HG02571 (cell line): ENCODE results near the gene RSPH9.
"Not testable (repeated sequence)": the region's sequence is repeated elsewhere in the genome, so short reads cannot be mapped to it uniquely, and the experiment has no call there.

Source experiments
- ATAC-seq: cut with Tn5 transposase; IDR thresholded peaks from one replicate; pipeline ENCODE4 v1.9.1; 2021; ENCODE audit warnings: mild to moderate bottlenecking, moderate library complexity; ENCODE audit not compliant: unreplicated experiment

Gene RSPH9

DNA sequence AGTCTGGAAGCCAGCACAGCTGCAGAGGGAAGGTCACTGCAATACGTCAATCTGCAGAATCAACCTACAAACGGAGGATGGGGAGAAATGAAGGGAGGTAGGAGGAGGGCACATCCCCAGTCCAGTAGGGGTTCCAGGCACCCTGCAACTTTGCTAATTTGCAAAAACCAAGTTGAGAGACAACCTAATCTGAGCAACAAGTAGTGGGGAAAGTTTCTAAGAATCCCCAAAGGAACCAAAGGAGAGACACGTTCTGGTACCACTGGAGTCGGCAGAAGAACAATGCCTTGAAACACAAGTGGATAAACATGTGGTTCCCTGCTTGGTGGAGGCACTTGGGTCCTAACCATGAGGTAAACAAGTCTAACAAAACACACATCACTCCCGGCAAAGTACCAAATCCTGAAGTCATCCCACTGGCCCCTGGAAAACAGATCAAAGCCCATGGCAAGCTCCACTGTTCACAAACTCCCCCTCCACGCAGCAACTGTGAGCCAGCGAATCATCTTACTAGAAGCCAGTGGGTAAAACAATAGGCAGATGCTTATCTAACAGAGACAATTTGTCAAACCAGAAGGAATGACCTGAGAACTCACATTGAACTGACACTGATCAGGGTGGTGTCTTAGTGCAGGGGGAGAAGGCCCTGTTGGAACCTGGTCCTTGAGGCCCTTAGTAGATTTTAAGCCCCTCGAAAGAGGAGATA lies 38.0 kb downstream of the RSPH9 start:
- no peak for ATAC-seq

DNA sequence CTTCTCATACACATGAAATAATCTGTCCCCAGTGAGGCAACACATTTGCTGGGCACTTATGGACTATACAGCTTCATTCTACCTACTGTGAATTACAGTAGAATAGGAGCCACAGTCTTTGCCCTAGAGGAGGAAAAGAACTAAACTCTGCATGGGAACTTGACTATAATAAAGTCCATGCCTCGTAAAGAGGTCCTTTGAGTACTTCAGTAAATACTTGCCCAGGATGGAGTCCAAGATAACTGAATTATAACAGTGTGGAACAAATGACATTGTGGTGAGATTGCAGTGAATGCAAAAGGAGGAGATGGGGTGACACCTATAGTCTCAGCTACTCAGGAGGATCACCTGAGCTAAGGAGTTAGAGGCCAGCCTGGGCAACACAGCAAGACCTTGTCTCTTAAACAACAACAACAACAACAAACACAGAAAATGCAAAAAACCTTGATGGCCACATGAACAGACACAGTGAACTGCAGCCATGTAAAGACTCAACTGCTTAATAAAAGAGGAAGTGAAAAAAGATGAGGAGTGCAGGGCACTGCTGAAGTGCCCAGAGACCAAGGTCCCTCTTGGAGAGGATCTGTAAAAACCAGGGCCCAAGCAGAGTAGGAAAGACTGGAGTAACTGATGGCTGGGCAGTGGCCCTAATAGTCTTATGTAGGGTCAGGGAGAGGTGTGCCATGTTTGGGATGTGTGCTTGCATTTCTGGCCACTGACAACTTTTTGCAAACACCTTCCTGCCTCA lies 39.0 kb downstream of the RSPH9 start:
- peak; percentile 60 for ATAC-seq

DNA sequence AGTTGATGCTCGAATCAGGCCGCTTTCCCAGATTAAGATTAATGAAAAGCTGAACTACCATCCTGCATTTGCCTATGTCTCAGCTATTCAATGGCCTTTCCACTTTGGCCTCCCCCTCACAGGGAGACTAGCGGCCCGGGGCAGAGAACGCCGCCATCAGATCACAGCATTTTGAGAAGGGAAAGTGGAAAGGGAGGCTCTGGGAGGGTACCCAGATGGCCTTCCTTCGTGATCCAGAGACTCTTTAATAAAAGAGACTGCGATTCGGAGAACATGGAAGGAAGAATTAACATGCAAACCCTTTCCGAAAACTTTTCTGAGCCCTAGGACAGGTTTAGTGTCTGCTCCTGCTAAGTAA lies 42.2 kb downstream of the RSPH9 start:
- no peak for ATAC-seq

DNA sequence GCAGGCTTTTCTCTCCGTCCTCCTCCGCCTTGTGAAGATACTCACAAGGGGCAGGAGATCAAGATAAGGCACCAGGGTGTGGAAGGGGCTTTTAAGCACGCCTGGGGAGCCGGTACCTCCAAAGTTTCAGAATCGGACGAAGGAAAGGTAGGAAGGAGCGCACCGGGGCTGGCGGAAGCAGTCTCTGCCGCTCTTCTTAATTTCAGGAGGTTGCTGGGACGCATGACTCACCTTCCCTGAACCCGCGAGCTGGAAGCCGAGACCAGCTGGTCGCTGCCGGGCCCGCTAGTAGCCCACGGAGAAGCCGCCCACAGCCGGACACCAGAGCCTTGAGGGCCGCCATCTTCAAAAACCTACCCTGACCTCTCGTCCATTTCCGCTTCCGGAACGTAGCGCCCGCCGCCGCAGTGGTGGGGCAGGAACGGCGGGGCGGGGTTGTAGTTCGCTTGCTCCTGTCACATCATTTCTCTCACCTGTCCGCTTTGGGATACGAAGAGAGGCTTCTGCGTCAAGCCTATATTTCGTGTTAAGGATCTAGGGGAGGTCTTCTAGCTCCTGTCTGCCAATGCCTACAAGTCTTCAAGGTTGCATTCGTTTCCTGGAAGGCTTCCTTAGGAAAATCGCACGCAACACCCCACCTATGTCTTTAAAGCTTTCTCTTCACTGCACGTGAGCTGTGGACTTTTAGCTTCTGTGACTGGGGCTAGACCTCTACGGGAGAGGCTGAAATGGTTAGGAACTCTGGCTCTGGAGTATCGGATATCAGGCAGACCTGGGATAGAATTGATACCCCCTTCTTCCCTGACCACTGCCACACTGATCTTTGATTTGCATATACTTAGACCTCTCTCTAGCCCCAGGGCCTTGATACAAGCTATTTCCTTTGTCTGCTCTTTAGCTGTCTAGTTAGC lies 42.9 kb downstream of the RSPH9 start, which contains the start of gene MRPS18A:
TSS of gene MRPS18A (minus strand) at position 355 of the 911 bp plus-strand sequence. CDS start at position 343, 12 bp downstream.
- ATAC-seq, result peak; percentile 87

DNA sequence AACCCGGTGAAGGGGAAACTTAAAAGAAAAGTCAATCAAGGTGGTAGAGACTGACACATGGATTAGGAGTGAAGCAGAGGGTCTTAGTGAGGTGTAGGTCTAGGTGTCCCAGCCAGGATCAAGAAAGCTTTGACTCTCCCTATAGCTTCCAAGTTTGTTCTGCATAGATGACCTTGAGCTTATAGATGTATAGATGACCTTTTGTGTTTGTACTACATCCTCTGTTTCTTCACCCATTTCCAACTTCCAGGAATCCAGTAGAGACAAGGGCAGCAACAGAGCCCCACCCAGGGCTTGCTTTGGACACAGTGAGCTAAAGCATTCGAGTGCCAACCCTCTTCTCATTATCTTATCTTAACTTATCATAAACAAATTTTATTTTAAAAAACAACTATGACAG lies 44.6 kb downstream of the RSPH9 start:
- no peak for ATAC-seq

DNA sequence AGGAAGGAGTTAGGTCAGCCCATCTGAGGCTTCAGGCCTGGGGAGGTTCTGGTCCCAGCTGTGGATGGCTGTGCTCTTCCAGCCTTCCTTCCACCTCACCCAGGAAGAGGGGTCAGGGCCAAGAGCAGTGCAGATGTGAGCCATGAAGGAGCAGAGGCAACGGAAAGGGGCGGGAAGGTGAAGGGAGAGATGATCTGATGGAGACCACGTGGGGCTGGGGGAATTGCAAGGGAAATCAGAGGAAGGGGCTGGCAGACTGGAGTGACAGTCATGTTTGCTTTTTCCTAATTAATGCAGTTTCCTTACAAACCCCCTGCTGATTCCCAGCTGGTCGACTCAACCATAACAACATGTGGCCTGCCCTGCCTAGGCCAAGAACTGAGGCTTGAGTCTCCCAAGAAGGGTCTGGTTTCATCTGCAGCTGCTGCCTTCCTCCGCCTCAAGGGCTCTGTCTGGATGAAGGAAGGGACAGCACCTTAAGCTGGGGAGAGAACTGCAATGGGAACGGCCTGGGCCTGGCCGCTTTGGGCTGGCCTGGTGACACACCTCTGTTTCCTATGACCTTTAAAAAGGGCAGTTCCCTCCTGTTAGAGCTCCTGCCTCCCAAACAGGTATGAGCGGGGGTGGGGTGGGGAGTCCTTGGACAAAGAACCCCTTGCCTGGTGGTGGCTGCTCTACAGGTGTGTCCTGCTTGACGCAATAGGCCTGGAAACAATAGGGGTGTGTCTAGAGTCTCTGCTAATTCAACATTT lies 50.6 kb downstream of the RSPH9 start:
- ATAC-seq, result no peak

DNA sequence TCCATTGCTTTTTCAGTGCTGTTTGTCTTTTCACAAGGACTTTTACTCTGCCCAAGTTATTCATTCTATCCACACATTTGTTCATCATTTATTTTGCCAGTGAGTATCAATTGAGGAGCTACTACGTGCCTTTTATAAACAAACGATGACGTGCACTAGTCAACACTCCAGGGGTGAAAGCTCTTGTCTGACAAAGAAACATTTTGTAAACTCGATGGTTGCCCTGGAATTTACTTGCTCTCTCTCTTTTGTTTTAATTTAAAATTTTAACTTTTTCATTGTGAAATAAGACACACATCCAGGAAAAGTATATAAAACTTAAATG lies 51.1 kb downstream of the RSPH9 start:
- no peak for ATAC-seq

DNA sequence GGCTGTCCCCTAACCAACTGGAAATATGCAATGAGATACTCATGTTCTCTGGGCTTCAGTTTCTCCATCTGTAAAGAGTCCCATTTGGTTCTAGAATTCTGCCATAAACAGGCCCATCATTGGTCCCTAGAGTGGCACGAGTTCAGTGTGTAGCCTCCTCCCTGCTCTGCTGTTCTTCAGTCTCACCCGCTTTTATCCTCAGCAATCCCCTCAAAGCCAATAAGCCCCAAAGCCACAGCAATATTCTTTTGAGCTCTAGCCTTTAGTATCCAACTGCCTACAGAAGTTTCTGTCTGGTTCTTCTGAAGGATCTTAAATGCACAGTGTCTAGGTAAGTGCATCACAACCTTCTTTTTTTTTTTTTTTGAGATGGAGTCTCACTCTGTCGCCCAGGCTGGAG lies 52.6 kb downstream of the RSPH9 start:
- no peak for ATAC-seq

DNA sequence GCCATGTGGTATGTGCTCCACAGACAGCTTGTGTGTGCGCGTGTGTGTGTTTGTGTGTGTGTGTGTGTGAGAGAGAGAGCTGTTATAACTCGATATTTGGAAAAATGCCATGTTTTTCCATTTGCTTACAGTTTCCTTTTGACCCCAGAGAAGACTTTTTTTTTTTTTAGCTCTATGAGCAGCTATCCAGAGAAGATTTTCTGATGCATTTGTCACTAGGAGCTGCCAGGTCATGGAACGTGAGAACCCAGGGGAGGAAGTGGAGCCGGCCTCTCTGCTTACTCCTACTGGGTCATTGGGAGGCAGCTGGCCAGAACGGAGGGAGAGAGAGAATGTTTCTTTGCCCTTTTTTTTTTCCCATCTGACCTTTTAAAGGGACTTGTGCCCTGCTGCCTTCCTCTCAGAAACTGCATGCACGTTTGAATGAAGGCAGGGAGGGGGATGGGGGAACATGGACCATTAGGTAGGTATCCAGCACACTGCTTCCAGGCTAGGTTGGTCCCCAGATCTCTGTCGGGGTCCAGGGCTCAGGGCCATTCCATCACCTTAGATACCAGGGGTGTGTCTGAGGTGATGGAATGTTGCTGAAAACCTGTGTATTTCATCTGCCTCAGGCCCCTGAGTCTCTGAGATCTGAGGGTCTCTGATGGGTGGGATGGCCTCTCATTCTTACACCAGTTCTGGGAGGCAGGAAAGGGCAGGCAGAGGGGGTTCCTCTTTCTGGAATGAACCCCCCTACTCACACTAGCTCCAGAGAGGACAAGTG lies 53.9 kb downstream of the RSPH9 start:
- no peak for ATAC-seq

DNA sequence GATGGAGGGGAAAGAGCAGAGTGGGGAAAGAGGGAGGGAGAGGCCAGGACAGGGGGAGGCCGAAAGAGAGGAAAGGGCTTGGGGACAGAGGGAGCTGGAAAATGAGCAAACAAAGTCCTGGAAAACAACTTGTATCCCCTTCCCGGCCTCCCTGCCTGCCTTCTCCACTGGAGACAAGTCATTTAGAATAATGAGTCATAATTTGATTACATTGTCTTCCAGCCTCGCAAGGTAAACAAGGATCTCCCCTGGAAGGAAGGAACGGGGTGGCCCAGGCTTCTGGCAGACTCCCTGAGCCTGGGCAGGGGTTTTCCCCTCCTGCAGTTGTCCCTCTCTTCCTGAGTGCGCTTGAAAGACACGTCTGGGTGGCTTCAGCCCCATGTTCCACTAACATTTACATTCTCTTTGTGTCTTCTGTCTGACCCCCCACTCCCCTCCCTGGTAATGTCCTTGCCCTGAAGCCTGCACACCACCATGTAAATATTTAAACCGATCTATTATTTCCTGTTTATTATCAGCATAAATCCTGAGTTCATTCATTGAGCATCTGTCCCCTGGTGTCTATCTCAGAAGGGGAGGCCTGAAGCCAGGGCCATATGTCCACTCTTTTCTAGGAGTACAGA lies 54.8 kb downstream of the RSPH9 start:
- ATAC-seq, result no peak

DNA sequence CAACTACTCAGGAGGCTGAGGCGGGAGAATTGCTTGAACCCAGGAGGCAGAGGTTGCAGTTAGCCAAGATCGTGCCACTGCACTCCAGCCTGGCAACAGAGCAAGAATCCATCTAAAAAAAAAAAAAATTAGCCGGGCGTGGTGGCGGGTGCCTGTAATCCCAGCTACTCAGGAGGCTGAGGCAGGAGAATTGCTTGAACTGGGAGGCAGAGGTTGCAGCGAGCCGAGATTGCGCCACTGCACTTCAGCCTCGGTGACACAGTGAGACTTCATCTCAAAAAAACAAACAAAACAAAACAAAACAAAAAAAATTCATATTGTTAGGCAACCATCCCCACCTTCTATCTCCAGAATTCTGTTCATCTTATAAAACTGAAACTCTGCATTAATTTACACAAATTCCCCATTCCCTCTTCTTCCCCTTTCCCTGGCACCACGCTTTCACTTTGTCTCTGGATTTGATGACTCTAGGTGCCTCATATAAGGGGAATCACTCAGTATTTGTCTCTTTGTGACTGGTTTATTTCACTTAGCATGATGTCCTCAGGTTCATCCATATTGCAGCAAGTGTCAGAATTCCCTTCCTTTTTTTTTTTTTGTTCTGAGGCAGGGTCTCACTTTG lies 56.2 kb downstream of the RSPH9 start:
- not testable (repeated sequence) for ATAC-seq

DNA sequence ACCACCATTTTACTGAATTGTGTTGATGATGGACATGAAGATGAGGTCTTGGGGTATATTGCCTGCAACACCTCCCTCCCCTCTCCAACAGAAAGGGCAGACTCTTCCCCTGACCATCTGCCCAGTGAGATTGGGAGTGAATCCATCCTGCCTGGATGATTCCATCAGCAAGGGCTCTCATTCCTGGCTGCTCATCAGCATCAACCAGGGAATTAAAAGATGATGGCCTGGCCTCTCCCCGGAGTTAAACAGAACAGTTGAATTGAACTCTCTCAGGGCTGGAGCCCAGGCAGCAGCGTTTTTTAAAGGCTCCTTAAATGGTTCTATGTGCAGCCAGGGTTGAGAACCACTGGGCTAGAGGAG lies 57.3 kb downstream of the RSPH9 start:
- ATAC-seq, result no peak

DNA sequence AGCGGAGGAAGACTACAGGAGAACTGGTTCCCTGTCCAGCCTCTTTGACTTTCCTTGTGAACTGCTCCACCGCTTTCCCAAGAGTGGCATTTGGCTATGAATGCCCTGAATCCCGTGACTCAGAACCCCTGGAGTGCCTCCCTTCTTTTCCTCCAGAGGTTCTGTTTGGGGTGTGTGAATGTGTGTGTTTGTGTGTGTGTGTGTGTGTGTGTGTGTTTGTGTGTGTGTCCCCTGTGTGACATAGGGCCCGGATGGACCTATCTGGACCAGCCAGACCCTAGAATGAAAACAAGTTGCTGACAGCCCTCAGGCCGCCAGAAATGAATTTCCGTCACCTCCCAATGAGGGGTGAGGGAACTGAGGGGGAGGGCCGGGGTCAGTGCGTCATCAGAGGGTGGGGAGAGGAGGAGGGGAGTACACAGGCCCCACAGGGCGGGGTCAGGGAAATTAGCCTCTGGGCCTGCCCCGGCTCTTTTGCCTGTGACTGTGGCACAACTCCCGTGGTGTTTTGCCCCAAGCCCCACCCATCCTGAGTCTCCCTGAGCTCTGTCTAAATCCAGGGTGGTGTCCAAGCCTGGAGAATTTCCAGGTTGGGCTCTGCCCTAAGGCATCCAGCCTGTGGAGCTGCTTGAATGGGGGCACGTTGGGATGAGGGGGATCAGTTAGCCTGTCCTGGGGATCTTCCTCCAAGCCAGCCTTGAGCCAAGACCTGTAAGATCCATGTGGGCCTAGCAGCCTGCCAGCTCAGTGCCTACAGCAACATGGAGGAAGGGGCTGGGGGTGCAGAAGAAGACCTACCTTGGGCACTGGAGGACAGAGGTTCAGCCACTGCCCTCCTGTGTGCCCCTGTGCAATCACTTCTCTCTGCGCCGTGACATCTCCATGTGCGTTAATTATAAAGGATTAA lies 58.0 kb downstream of the RSPH9 start:
- peak; percentile 52 for ATAC-seq

DNA sequence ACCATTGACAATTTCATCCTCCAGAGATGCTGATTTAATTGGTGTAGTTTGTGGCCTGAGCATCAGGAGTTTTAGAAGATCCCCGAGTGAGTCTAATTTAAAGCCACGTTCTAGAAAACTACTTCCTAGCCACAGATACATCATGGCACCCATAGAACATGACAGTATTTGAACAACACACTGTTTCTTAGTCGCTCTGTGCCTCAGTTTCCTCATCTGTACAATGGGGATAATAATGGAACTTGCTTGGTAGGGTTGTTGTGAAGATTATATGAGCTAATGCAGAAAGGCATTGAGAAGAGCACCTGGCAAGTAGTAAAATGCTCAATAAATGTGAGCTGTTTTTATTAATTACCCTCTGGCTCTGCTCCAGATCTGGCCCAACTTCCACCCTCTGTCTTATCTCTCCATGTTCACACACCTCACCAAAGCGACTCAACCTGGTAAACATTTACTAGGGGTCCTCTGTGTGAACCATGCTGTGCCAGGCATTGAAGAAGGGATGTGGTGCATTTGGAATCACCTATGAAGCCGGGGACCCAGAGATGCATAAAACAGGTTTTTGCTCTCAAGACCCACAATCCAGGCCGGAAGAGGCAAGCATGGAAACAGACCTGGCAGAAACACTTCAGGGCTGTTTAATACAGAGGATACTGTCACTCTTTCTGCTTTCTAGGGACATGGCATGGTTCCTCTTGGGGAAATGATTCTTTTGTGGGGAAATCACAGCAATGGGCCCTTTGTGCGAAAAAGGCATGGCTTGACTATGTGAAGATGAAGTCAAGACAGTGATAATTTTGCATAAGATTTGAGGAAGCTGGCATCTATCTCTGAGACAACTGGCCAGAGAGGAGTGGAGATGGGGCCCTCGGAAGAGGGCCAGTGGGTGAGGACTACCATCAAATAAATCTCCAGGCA lies 58.9 kb downstream of the RSPH9 start:
- no peak for ATAC-seq

DNA sequence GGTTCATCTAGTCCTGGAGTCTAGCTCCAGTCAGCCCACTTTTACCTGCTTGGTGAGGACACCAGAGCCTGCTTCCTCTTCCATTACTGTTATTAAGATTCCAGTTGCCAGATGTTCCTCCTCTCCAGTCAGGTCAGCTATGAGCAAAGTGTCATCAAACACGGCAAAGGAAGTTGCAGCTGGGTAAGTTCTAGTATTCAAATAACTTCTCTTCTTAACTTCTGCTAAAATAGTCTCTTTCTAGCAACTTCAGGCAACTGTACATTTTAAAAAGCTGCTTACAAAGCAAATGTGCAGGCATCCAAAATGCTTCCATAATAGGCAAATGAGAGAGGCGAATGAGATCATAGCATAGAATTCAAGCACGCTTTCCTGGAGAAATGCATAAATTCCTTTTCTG lies 61.2 kb downstream of the RSPH9 start:
- no peak for ATAC-seq

DNA sequence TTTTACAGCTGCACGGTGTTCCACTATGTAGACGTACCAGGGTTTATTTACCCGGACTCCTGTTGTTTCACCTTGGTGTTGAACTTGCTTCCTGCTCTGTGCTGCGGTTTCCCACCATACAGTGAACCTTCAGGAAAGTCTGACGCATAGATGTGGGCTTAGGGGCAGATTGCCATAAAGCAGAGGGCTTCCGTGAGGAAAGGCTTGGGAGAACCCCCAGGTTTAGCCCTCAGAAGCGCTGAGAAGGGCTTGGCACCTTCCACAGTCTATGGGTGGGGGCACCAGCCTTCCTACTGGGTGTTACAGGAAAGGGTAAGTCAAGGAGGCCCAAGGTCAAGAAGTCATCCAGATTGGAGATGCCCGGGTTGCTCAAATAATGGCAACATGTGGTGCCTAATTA lies 62.0 kb downstream of the RSPH9 start:
- ATAC-seq, result no peak

DNA sequence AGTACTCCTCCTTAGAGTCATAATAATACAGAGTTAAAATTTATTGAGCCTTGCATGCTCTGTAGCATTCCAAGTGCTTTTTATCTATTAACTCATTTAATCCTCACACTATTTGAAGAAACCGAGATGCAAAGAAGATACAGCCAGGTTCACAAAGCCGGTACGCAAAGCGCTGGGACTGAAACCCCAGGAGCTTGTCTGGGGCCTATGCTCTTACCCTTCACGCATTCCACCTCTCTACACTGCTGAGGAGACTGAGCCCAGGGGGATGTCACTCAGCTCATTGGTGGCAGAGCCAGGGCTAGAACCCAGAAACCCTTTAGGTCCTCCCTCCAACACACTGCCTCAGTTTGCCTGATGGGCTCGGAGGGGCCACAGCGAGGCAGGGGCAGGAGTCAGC lies 62.4 kb downstream of the RSPH9 start:
- ATAC-seq, result no peak
